ENCODE results near the gene TPRKB.
"Not testable (repeated sequence)": the region's sequence is repeated elsewhere in the genome, so short reads cannot be mapped to it uniquely, and the experiment has no call there.

TPRKB gene

GRCh38 chr2:73702852-73703493, 34.2 kb downstream of the TPRKB start:
- not testable (repeated sequence) for H3K4me3 ChIP-seq, H3K27ac ChIP-seq

- H3K27ac ChIP-seq, result no peak overlapping the region
- no peak overlapping the region for H3K4me3 ChIP-seq
Measured at GRCh38 chr2:73701968-73702665, 35.0 kb downstream of the TPRKB start.

GRCh38 chr2:73701448-73701765, 35.7 kb downstream of the TPRKB start:
- not testable (repeated sequence) for H3K27ac ChIP-seq, H3K4me3 ChIP-seq

- H3K27ac ChIP-seq, result peak overlapping the region in 7 of 21 experiments; percentile 14 to 58 (median 36)
Measured at GRCh38 chr2:73700661-73701447, 36.3 kb downstream of the TPRKB start.

GRCh38 chr2:73700131-73700611, 37.0 kb downstream of the TPRKB start:
- H3K4me3 ChIP-seq, result no peak overlapping the region
- H3K27ac ChIP-seq, result peak overlapping the region in 6 of 21 experiments; percentile 14 to 58 (median 36)

More at GRCh38 chr2:73700661-73701447, 36.3 kb downstream of the TPRKB start:
- H3K4me3 ChIP-seq, result no peak overlapping the region

GRCh38 chr2:73699437-73699836, 37.7 kb downstream of the TPRKB start:
- H3K27ac ChIP-seq, result no peak overlapping the region
- no peak overlapping the region for H3K4me3 ChIP-seq

- Histone ChIP-seq H3K4me3 (no peak overlapping the region), H3K27ac (no peak overlapping the region)
Measured at GRCh38 chr2:73698101-73698500, 39.0 kb downstream of the TPRKB start.

GRCh38 chr2:73697606-73698005, 39.5 kb downstream of the TPRKB start:
- H3K4me3 ChIP-seq, result no peak overlapping the region
- H3K27ac ChIP-seq, result no peak overlapping the region

- H3K4me3 ChIP-seq, H3K27ac ChIP-seq: not testable (repeated sequence)
Measured at GRCh38 chr2:73696985-73697384, 40.2 kb downstream of the TPRKB start.

GRCh38 chr2:73696521-73696920, 40.6 kb downstream of the TPRKB start:
- not testable (repeated sequence) for H3K4me3 ChIP-seq, H3K27ac ChIP-seq

GRCh38 chr2:73690372-73691088, 46.6 kb downstream of the TPRKB start:
- not testable (repeated sequence) for H3K4me3 ChIP-seq, H3K27ac ChIP-seq

- not testable (repeated sequence) for H3K27ac ChIP-seq, H3K4me3 ChIP-seq
Measured at GRCh38 chr2:73688494-73688893, 48.7 kb downstream of the TPRKB start.

GRCh38 chr2:73685764-73686438, 51.2 kb downstream of the TPRKB start:
- H3K27ac ChIP-seq, result no peak overlapping the region
- no peak overlapping the region for H3K4me3 ChIP-seq

GRCh38 chr2:73684905-73685304, 52.2 kb downstream of the TPRKB start:
- H3K27ac ChIP-seq, H3K4me3 ChIP-seq: not testable (repeated sequence)

GRCh38 chr2:73684325-73684724, 52.8 kb downstream of the TPRKB start:
- not testable (repeated sequence) for H3K27ac ChIP-seq, H3K4me3 ChIP-seq

- H3K4me3 ChIP-seq, H3K27ac ChIP-seq: not testable (repeated sequence)
Measured at GRCh38 chr2:73679951-73680571, 57.1 kb downstream of the TPRKB start.
